IMR-90 (cell line): Measurements from ENCODE around the gene SECISBP2. TPM values are rescaled to one million over a fixed set of nuclear protein-coding genes. Genes with fewer than 3 reads are reported as not detected.

Source experiments
- ATAC-seq: fragments of 200-7000 bp; cut with Tn5 transposase; 2 replicates; pipeline ENCODE4 v1.9.1; 2020; ENCODE audit warnings: low read depth, mild to moderate bottlenecking, moderate library complexity
- BruUV-seq: library from RNA; stranded (reverse); fragments of 400-500 nt; replicated peaks from 2 replicates; lab custom pipeline; 2021; lab: Mats Ljungman, UMichigan
- CTCF ChIA-PET: fragments of 300-600 bp; formaldehyde crosslinking; extraction: SDS; loops from one replicate; lab custom pipeline; 2021; ENCODE audit warnings: antibody characterized with exemption; lab: Yijun Ruan, JAX
- POLR2A ChIA-PET: fragments of 300-600 bp; sonication (Branson Sonifier 250); formaldehyde crosslinking; loops from one replicate; lab custom pipeline; 2022; ENCODE audit warnings: antibody characterized with exemption; ENCODE audit not compliant: unreplicated experiment; lab: Charles Lee
- DNase-seq: peaks from one replicate; pipeline ENCODE4 v3.0.0; 2013
- H2AFZ ChIP-seq: replicated peaks from 2 replicates; pipeline ENCODE3; 2013; ENCODE audit warnings: low read length, mild to moderate bottlenecking; ENCODE audit not compliant: poor library complexity
- H2AK5ac ChIP-seq: 2 replicates; pipeline ENCODE4 v1.6.1; 2013; ENCODE audit warnings: low read depth, low read length, inconsistent platforms
- H2AK9ac ChIP-seq: replicated peaks from 2 replicates; pipeline ENCODE3; 2013; ENCODE audit warnings: mild to moderate bottlenecking, low read depth, low read length, moderate library complexity; ENCODE audit not compliant: poor library complexity
- H2BK120ac ChIP-seq: 2 replicates; pipeline ENCODE4 v1.6.1; 2013; ENCODE audit warnings: low read depth, low read length, inconsistent platforms
- H2BK15ac ChIP-seq: 3 replicates; pipeline ENCODE4 v1.6.1; 2013; ENCODE audit warnings: low read depth, low read length, inconsistent platforms
- H2BK20ac ChIP-seq: 2 replicates; pipeline ENCODE4 v1.6.1; 2013; ENCODE audit warnings: low read depth, mild to moderate bottlenecking, inconsistent platforms, low read length, moderate library complexity
- H2BK5ac ChIP-seq: 2 replicates; pipeline ENCODE4 v1.6.1; 2013; ENCODE audit warnings: mild to moderate bottlenecking, low read depth, low read length, inconsistent platforms; ENCODE audit not compliant: poor library complexity, severe bottlenecking
- H3K14ac ChIP-seq: replicated peaks from 2 replicates; pipeline ENCODE4 v1.6.1; 2013; ENCODE audit warnings: low read depth, low read length, inconsistent platforms
- H3K18ac ChIP-seq: 2 replicates; pipeline ENCODE4 v1.6.1; 2013; ENCODE audit warnings: low read depth, low read length, control low read depth
- H3K23ac ChIP-seq: 2 replicates; pipeline ENCODE4 v1.6.1; 2013; ENCODE audit warnings: low read depth, low read length, inconsistent platforms
- H3K27ac ChIP-seq: 2 replicates; pipeline ENCODE4 v1.5.1; 2013; ENCODE audit warnings: mild to moderate bottlenecking, control low read depth, low read length; ENCODE audit not compliant: insufficient read depth
- H3K27me3 ChIP-seq: 2 replicates; pipeline ENCODE4 v1.6.1; 2013; ENCODE audit warnings: low read length; ENCODE audit not compliant: control insufficient read depth, insufficient read depth
- H3K36me3 ChIP-seq: 2 replicates; pipeline ENCODE4 v1.6.1; 2013; ENCODE audit warnings: low read length, mixed read lengths; ENCODE audit not compliant: control insufficient read depth, insufficient read depth
- H3K4ac ChIP-seq: 2 replicates; pipeline ENCODE4 v1.6.1; 2013; ENCODE audit warnings: low read depth, low read length, inconsistent platforms
- H3K4me1 ChIP-seq: 2 replicates; pipeline ENCODE4 v1.6.1; 2013; ENCODE audit warnings: low read length, mixed read lengths; ENCODE audit not compliant: control insufficient read depth, insufficient read depth
- H3K4me2 ChIP-seq: 2 replicates; pipeline ENCODE4 v1.6.1; 2013; ENCODE audit warnings: low read depth, mild to moderate bottlenecking, control low read depth, low read length, moderate library complexity
- H3K4me3 ChIP-seq: 2 replicates; pipeline ENCODE4 v1.5.1; 2013; ENCODE audit warnings: low read depth, mild to moderate bottlenecking, control low read depth, low read length, moderate library complexity; ENCODE audit not compliant: insufficient read depth
- H3K56ac ChIP-seq: 2 replicates; pipeline ENCODE4 v1.6.1; 2013; ENCODE audit warnings: low read length, inconsistent platforms; ENCODE audit not compliant: insufficient read depth; ENCODE audit errors: extremely low read depth
- H3K79me1 ChIP-seq, 2 experiments: 2 replicates each; pipeline ENCODE4 v1.6.1; 2013; ENCODE audit warnings: low read length in 2 of 2, inconsistent platforms in 1 of 2, low read depth in 1 of 2
- H3K9ac ChIP-seq: 2 replicates; pipeline ENCODE4 v1.6.1; 2013; ENCODE audit warnings: low read depth, low read length, control low read depth
- H3K9me1 ChIP-seq: 2 replicates; pipeline ENCODE4 v1.6.1; 2013; ENCODE audit warnings: low read length, inconsistent platforms; ENCODE audit not compliant: insufficient read depth
- H3K9me3 ChIP-seq: 2 replicates; pipeline ENCODE4 v1.6.1; 2013; ENCODE audit warnings: low read length; ENCODE audit not compliant: control insufficient read depth, insufficient read depth
- H4K20me1 ChIP-seq: 2 replicates; pipeline ENCODE4 v1.6.1; 2013; ENCODE audit warnings: low read length, inconsistent platforms; ENCODE audit not compliant: insufficient read depth
- H4K5ac ChIP-seq: 2 replicates; pipeline ENCODE4 v1.6.1; 2013; ENCODE audit warnings: mild to moderate bottlenecking, low read depth, low read length, control low read depth
- H4K8ac ChIP-seq, 2 experiments: 2 replicates each; pipeline ENCODE4 v1.6.1; 2013; ENCODE audit warnings: low read depth in 2 of 2, low read length in 2 of 2, control low read depth in 1 of 2, inconsistent platforms in 1 of 2
- H4K91ac ChIP-seq: 2 replicates; pipeline ENCODE4 v1.6.1; 2013; ENCODE audit warnings: low read depth, low read length, inconsistent platforms; ENCODE audit not compliant: insufficient read depth
- BHLHE40 ChIP-seq: fragments of 150-350 bp; IDR thresholded peaks from 2 replicates; pipeline ENCODE4 v1.6.1; 2016; ENCODE audit warnings: mild to moderate bottlenecking, low read depth, low read length
- CHD1 ChIP-seq: IDR thresholded peaks from 2 replicates; pipeline ENCODE4 v1.6.1; 2012; ENCODE audit warnings: low read depth, low read length, improper control_type of control experiment
- CTCF ChIP-seq: conservative IDR thresholded peaks from 2 replicates; pipeline ENCODE4 v1.5.1; 2012; ENCODE audit warnings: mild to moderate bottlenecking, low read depth, low read length, improper control_type of control experiment
- ELK1 ChIP-seq: fragments of 150-350 bp; IDR thresholded peaks from 2 replicates; pipeline ENCODE4 v1.6.1; 2016; ENCODE audit warnings: low read depth, mild to moderate bottlenecking, low read length, moderate library complexity, borderline replicate concordance
- FOS ChIP-seq: fragments of 150-350 bp; IDR thresholded peaks from 2 replicates; pipeline ENCODE4 v1.6.1; 2016; ENCODE audit warnings: low read depth, low read length
- MAFK ChIP-seq: IDR thresholded peaks from 2 replicates; pipeline ENCODE4 v1.6.1; 2012; ENCODE audit warnings: low read depth, low read length, improper control_type of control experiment
- MAZ ChIP-seq: IDR thresholded peaks from 2 replicates; pipeline ENCODE4 v1.6.1; 2012; ENCODE audit warnings: low read depth, mild to moderate bottlenecking, low read length, improper control_type of control experiment, moderate library complexity, borderline replicate concordance
- MXI1 ChIP-seq: IDR thresholded peaks from 2 replicates; pipeline ENCODE4 v1.6.1; 2012; ENCODE audit warnings: low read depth, mild to moderate bottlenecking, low read length, moderate library complexity, borderline replicate concordance
- NFE2L2 ChIP-seq: fragments of 150-350 bp; IDR thresholded peaks from 2 replicates; pipeline ENCODE4 v1.6.1; 2016; ENCODE audit warnings: low read depth, mild to moderate bottlenecking, low read length
- POLR2A ChIP-seq: IDR thresholded peaks from 2 replicates; pipeline ENCODE4 v1.6.1; 2012; ENCODE audit warnings: mild to moderate bottlenecking, low read depth, low read length
- RAD21 ChIP-seq: IDR thresholded peaks from 2 replicates; pipeline ENCODE4 v1.6.1; 2012; ENCODE audit warnings: low read length, improper control_type of control experiment
- RCOR1 ChIP-seq: IDR thresholded peaks from 2 replicates; pipeline ENCODE4 v1.6.1; 2012; ENCODE audit warnings: mild to moderate bottlenecking, low read length, improper control_type of control experiment; ENCODE audit not compliant: insufficient replicate concordance
- RFX5 ChIP-seq: IDR thresholded peaks from 2 replicates; pipeline ENCODE4 v1.8.0; 2012; ENCODE audit warnings: low read depth, mild to moderate bottlenecking, low read length, moderate library complexity
- SMC3 ChIP-seq: fragments of 150-350 bp; IDR thresholded peaks from 2 replicates; pipeline ENCODE4 v1.6.1; 2016; ENCODE audit warnings: low read depth, mild to moderate bottlenecking, antibody characterized with exemption, low read length, moderate library complexity
- USF2 ChIP-seq: fragments of 150-350 bp; IDR thresholded peaks from 2 replicates; pipeline ENCODE4 v1.6.1; 2017; ENCODE audit warnings: mild to moderate bottlenecking, antibody characterized with exemption, low read length, low read depth
- WGBS, 2 experiments: methylation state at CpG; one replicate each; pipeline versions ENCODE4 v1.1.5 to v1.1.7; 2013; ENCODE audit warnings: missing lambda C conversion rate in 2 of 2; ENCODE audit not compliant: insufficient read length in 1 of 2; ENCODE audit errors: extremely low coverage in 2 of 2; 5-methylcytosine and 5-hydroxymethylcytosine counted together
- dilution Hi-C: fragments of 300-500 bp; cut with HindIII; formaldehyde crosslinking; loops from one replicate; pipeline ENCODE4 v1.14.3; 2018; ENCODE audit warnings: low sequenced_read_pairs; ENCODE audit not compliant: unreplicated experiment
- in situ Hi-C: fragments of 300-500 bp; cut with MboI; formaldehyde crosslinking; loops from 3 replicates; pipeline ENCODE4 v1.14.3; 2019; ENCODE audit warnings: low sequenced_read_pairs, inconsistent platforms, mixed read lengths
- intact Hi-C: fragments of 100-400 bp; cut with micrococcal nuclease; formaldehyde crosslinking; loops from 2 replicates; pipeline ENCODE4 v1.10.0; 2022
- polyA plus RNA-seq, 3 experiments: library from polyadenylated mRNA; depleted of rRNA; stranded (reverse); fragments of >200 nt; gene quantifications; 2 replicates each; pipeline ENCODE4 v1.2.3, GENCODE V29; 2012; ENCODE audit warnings: low replicate concordance in 1 of 3
- total RNA-seq: library from RNA; depleted of rRNA; stranded (reverse); fragments of >200 nt; gene quantifications from 2 replicates; pipeline ENCODE4 v1.2.3, GENCODE V29; 2012

Gene SECISBP2
- total and polyA plus RNA-seq, 2 of the 4 experiments (the other 2 are of a cell fraction), result 16.4 to 18.8 TPM

GRCh38 chr9:89384783-89385182, 66.5 kb downstream of the SECISBP2 start:
- no peak overlapping the region for H2AFZ ChIP-seq
- no peak overlapping the region for H3K23ac ChIP-seq
- BruUV-seq, result no TSS peak
- H2BK20ac ChIP-seq, result no peak overlapping the region
- peaks cover 31% of the 10 kb centered on the region for H3K36me3 ChIP-seq
- H2AK9ac ChIP-seq, result no peak overlapping the region
- no peak overlapping the region for H2BK120ac ChIP-seq
- no peak overlapping the region for H3K27ac ChIP-seq
- H4K8ac ChIP-seq, result no peak overlapping the region
- H3K4me2 ChIP-seq, result no peak overlapping the region
- H2BK5ac ChIP-seq, result no peak overlapping the region
- H3K18ac ChIP-seq, result no peak overlapping the region
- H3K9ac ChIP-seq, result no peak overlapping the region
- ChIA-PET CTCF (interaction anchor here (1.6 kb wide), 1 partner anchor 164 kb away, joined by 3 read pairs; no protein-coding TSS in a partner anchor), POLR2A (no interaction called here)
- no peaks in the 10 kb centered on the region for H3K9me3 ChIP-seq
- intact Hi-C loops, result no loop called here
- H3K56ac ChIP-seq, result no peak overlapping the region
- H3K9me1 ChIP-seq, result no peaks in the 10 kb centered on the region
- ATAC-seq (no peak), DNase-seq (no peak)
- H3K4me3 ChIP-seq, result no peak overlapping the region
- H2BK15ac ChIP-seq, result no peak overlapping the region
- no peaks in the 10 kb centered on the region for H3K27me3 ChIP-seq
- WGBS, 2 experiments, result 84% methylated on average over 5 of the region's 15 CpGs; no CpG with 5 or more reads in 1 of the 2 experiments
- H2AK5ac ChIP-seq, result no peak overlapping the region
- no peaks in the 10 kb centered on the region for H4K20me1 ChIP-seq
- no peak overlapping the region for H4K5ac ChIP-seq
- no peaks in the 10 kb centered on the region for H3K79me1 ChIP-seq
- peaks cover 13% of the 10 kb centered on the region for H3K4me1 ChIP-seq
- no peak overlapping the region for H3K4ac ChIP-seq
- H3K14ac ChIP-seq, result no peak overlapping the region
- H4K91ac ChIP-seq, result no peak overlapping the region
- TF ChIP-seq NFE2L2 (no peak), MAZ (no peak), MXI1 (no peak), CHD1 (no peak), BHLHE40 (no peak), ELK1 (no peak), RAD21 (no peak), MAFK (no peak), USF2 (no peak), SMC3 (no peak), FOS (no peak), RCOR1 (no peak), POLR2A (no peak), RFX5 (no peak), CTCF (no peak)
- in situ Hi-C loops, result no loop called here
- dilution Hi-C loops, result no loop called here
